UCSD-AML1 (cell line): ENCODE results near the gene HSD17B4.
A peak's percentile ranks its signal among the peaks of the same experiment; 100 is the strongest.
"Not testable (repeated sequence)": the region's sequence is repeated elsewhere in the genome, so short reads cannot be mapped to it uniquely, and the experiment has no call there.

Experiments used
- DNase-seq: peaks from one replicate; lab custom pipeline; 2025; ENCODE audit not compliant: unreplicated experiment; lab: John Stamatoyannopoulos, UW

HSD17B4 gene

DNA sequence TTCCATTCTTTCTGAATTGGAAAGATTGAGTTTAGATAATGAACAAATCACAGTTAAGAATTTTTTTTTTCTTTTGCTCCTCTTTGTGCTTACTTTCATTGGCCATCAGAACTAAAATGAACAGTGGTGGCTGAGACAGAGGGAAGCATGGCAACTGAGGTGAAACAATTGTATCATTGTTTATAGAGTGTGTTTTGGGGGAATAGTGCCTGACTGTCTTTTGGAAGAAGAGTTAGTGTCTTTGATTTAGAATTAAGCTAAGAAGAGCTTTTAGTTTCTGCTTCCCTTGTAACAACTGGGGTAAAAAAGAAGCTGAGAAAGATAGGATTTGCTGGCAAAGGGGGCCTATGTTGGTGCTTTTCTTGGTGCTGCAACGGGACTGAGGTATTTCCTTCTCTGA, 24.0 kb downstream of the HSD17B4 start:
- no peak for DNase-seq

DNA sequence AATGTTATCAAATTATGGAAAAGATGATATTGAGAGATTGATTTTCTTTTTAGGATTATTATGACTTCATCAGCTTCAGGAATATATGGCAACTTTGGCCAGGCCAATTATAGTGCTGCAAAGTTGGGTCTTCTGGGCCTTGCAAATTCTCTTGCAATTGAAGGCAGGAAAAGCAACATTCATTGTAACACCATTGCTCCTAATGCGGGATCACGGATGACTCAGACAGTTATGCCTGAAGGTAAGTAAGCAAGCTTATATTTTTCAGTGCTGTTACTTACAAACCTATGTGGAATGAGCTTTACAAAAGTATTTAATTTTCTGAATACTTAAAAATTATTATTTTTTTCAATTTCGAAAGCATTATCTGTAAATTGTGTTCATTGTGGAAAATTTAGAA, 26.5 kb downstream of the HSD17B4 start:
- no peak for DNase-seq

DNA sequence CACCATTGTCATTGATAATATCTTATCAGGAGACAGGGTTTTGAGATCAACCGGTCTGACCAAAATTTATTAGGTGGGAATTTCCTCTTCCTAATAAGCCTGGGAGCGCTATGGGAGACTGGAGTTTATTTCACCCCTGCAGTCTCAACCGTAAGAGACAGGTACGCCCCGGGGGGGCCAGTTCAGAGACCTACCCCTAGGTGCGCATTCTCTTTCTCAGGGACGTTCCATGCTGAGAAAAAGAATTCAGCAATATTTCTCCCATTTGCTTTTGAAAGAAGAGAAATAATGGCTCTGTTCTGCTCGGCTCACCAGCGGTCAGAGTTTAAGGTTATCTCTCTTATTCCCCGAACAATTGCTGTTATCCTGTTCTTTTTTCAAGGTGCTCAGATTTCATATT, 28.3 kb downstream of the HSD17B4 start:
- DNase-seq, result not testable (repeated sequence)

DNA sequence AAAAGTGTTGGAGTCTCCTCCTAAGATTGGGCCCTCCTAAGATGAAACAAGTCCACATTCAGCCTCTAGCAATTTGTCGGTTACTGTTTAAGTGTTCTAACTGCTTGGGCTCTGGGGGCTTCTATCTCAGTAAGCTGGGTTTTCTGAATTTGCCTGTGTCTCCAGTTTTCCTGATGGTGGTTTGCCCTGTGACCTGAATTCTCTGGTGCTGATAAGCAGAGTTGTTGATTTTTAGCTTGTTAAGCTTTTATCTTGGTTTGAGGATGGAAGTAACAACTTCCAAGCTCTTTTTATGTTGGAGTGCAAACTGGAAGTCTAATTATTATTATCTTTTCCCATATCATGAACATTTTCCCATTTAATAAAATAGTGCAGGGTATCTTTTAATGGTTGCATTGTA, 30.9 kb downstream of the HSD17B4 start:
- DNase-seq, result no peak

DNA sequence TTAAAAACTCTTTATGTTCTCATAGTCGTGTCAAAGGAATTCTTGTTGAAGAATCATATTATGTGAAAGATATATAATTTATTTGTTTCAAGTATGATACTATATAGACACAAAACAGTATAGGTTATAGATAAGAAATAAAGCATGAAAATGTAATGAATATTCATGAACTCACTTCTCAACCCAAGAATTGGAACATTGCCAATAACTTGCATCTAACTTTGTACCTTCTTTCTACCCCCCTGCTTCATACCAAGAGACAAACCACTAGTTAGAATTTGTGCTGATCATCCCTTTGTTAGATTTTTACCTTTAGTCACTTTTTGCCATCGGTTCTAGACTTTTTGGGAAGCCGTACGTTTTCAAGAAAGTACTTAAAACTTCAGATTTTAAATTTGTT, 32.6 kb downstream of the HSD17B4 start:
- DNase-seq, result no peak

DNA sequence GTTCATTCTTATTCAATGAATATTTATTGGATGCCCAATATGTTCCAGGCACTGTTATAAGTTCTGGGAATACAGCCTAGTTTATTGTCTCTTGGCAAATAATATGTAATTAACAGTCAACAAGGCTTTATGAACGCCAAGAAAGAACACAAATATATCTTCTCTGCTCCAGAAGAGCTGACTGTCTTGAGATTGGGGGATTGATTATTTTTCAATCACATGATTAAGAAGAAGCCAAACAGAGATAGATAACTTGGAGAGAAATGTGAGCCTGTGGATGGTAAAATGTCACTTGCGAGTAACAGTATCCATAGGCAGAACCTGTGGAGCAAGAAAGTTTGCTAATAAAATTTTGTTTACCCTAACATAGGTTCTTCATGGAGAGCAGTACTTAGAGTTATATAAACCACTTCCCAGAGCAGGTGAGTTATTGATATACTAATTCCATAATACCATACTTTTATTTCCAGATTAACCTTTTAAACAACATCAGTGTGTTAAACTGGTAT, 49.4 kb downstream of the HSD17B4 start:
- DNase-seq, result no peak

DNA sequence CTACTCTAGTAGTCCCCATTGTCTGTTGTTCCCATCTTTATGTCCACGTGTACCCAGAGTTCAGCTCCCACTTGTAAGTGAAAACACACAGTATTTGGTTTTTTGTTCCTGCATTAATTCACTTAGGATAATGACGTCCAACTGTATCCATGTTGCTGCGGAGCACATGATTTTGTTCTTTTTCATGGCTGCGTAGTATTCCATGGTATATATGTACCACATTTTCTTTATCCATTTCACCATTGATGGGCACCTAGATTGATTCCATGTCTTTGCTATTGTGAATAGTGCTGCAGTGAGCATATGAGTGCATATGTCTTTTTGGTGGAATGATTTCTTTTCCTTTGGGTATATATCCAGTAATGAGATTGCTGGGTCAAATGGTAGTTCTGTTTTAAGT, 51.6 kb downstream of the HSD17B4 start:
- DNase-seq, result not testable (repeated sequence)

DNA sequence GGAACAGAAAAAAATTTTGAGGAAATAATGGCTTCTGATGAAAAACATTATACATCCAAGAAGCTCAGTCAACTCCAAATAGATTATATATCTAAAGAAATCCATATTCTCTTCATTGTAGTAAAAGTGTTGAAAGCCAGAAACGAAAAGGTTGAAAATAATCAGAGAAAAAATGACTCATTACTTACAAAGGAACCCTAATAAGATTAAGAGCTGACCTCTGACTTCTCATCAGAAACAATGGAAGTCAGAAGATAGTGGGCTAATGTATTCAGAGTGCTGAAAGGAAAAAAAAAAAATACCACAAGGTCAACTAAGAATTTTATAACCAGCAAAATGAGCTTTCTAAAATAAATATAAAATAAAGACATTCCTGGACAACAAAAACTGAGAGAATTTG, 60.0 kb downstream of the HSD17B4 start:
- no peak for DNase-seq

DNA sequence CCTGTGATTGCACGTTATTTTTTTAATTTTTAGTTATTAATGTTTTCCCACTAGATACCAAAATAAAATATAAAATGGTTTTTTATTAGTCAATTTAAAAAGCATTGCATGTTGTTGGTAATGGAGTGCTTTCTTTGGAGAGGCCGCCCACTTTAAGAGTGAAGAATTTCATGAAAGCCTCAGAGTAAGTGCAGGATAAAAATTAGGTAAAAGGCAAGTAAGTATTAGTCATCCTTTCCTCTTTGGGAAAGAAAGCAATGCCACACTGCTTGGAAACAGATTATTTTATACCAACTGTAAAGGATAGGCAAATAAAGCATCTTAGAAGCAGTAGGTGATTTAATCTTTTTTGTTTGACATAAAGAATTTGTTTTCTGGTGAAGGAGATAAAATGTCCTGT, 62.9 kb downstream of the HSD17B4 start:
- no peak for DNase-seq

DNA sequence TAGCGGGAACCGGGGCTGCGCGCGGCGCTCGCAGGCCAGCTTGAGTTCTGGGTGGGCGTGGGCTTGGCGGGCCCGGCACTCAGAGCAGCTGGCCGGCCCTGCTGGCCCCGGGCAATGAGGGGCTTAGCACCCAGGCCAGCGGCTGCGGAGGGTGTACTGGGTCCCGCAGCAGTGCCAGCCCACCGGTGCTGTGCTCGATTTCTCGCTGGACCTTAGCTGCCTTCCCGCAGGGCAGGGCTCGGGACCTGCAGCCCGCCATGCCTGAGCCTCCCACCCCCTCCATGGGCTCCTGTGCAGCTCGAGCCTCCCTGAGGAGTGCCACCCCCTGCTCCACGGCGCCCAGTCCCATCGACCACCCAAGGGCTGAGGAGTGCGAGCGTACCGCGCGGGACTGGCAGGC, 64.8 kb downstream of the HSD17B4 start:
- DNase-seq, result not testable (repeated sequence)

DNA sequence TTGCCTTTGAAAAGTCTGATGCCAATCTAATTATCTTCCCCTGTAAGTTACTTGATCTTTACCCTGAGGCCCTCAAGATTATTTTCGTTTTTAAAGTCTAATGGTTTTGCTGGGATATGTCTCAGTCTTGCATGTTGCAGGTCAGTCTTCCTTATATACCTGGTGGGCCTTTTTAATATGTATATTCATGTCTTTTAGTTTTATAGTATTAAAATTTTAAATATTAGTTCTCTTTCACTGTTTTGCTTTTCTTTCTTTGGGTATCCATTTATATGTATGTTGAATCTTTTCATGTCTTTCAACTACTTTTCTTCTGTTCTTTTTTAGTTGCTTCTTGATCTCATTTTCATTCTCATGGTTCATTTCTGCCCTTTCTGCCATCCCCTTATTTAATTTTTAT, 68.9 kb downstream of the HSD17B4 start:
- DNase-seq, result no peak

DNA sequence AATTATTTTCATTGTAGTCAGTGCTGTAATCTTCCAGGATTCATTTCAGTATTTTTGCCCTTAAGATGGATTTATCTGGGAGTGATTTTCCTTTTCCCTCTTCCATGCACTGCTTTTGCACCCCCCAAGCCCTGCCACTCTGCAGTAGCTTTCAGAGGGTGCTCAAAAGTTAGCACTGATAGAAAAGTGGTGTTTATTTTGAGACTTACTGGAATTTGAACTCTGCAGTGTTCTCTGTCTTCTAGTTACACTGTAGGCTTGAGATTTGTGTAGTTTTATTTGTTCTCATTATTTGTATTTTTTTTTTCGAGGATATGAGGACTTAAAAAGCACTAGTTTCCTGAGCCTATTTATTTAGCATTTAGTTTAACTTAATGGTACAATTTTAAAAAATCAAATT, 70.5 kb downstream of the HSD17B4 start:
- no peak for DNase-seq

DNA sequence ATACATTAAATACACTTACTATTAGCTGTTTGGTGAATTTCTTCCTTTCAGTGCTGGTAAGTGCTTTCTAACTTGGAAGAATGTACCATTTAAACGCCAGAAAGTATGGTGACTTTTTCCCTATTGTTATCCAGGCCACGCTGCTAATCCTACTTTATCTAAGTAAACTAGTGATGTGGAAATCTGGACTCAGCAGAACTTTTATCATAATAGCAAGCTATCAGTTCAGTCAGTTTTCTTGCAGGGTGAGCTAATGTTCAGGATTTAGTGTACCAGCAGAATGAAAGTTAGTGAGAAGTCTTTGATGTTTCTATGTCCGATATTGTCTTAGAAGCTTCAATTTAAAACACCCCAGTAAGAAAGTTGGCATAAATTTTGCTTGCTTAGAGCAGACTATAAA, 72.2 kb downstream of the HSD17B4 start:
- DNase-seq, result no peak

DNA sequence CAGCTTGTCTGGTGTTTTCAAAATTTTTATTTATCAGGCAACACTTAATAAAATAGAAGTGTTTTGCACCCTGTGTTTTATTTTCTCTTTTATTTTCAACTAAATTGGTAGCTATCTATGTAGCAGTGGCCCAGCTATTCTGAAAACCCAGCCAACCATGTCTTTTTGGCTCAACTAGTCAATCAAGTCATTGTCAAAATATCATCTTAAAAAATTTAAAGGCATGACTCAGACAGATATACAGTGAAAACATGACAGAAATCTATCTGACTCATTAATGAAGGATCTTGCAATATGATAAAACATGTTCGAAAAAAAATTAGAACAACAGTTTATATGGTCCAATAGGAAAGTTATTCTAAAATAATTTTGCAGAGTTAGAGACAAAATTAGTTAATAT, 75.1 kb downstream of the HSD17B4 start:
- no peak for DNase-seq

DNA sequence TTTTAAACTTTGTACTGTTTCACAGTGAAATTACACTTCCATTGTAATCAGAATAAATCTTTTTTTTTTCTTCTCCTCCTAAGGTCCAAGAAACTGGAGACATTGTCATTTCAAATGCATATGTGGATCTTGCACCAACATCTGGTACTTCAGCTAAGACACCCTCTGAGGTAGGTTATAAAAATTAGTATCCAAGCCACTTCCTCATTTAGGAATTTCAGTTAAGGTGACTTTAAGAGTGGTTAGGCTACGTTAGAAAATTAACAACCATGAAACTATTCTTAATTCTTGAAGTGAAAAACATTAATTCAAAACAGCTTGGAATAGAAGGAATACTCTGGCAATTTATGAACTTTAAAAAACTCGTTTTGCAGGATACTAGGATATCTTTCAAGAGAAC, 77.5 kb downstream of the HSD17B4 start:
- DNase-seq, result no peak

DNA sequence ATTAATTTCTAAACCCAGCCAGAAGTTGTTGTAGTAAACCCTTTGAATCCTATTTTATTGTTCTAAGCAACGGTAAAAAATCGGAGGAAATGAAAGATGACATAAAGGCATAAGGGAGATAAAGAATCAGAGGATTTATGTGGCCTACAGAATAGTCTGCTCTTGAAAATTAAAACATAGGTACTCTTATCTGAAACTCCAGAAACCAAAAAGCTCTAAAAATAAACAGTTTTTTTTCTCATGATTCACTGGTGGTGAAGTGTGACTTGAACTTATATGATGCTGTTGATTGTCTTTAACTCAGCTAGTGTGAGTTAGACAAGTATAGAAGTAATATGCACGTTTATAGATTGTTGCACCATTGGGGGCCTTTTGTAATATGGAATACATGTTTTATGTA, 80.3 kb downstream of the HSD17B4 start:
- DNase-seq, result no peak

DNA sequence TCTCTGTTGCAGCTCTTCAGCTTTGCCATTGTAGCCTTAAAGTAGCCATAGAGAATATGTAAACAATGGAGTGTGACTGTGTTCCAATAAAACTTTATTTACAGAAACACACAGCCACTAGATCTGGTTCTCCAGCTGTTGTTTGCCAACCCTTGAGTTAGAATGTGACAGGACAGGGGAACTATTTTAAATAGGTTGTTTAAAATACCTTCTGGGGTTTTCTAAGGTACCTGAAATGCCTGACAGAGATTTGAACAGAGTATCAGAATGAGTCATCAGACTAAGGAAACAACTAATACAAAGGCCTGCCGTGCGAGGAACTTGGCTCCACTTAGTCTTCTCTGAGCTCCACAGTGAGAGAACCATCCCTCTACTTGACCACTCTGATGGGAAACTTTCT, 85.4 kb downstream of the HSD17B4 start:
- no peak for DNase-seq

DNA sequence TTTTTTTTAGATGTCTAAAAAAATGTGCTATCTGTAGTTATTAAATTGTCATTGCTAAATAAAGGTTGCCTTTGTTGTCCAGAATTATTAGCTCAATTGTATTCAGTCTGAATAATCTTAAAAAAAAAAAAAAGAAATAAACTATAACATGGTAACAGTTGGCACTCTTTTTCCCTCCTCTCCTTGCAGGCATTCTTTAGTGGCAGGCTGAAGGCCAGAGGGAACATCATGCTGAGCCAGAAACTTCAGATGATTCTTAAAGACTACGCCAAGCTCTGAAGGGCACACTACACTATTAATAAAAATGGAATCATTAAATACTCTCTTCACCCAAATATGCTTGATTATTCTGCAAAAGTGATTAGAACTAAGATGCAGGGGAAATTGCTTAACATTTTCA, 89.4 kb downstream of the HSD17B4 start:
- DNase-seq, result no peak

DNA sequence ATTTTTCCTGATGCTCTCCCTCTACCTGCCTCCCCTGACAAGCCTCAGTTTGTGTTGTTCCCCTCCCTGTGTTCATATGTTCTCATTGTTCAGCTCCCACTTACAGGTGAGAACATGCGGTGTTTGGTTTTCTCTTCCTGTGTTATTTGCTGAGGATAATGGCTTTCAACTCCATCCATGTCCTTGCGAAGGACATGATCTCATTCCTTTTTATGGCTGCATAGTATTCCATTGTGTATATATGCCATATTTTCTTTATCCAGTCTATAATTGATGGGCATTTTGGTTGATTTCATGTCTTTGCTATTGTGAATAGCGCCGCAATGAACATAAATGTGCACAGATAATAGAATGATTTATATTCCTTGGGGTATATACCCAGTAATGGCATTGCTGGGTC, 99.5 kb downstream of the HSD17B4 start:
- no peak for DNase-seq

DNA sequence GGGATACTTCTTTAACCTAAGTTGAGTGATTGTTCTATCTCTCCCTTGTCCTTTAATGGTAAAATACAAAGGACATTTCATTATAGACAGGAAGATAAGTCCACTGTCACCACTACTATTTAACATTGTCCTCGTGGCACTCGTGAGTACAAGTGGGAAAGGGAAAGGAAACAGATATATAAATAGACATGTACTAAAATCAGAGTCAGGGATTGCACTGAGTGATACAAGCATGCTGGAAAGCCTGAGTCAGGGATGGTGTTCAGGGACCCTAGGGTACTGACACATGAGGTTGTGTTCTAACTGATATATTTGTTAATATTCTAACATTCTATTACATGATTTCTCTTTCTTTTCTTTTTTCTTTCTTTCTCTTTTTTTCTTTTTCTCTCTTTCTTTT, 102.3 kb downstream of the HSD17B4 start:
- DNase-seq, result no peak

DNA sequence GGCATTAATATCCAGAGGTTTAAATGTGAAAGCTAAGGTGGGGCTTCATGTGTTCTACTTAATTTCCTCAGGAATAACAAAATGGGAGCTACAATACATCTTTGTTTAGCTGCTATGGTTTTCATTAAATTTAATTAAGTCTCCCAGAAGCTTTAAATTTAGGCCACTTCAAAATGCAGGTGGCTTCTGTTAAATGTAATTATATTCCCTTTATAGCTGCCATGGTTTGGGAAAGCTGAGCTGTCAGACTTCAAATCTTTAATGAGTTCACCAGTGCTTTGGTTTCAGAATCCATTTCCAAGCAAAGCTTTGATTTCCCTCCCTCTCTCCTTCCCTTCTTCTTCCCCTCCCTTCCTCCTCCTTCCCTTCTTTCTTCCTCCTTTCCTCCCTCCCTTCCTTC, 118.6 kb downstream of the HSD17B4 start:
- no peak for DNase-seq

DNA sequence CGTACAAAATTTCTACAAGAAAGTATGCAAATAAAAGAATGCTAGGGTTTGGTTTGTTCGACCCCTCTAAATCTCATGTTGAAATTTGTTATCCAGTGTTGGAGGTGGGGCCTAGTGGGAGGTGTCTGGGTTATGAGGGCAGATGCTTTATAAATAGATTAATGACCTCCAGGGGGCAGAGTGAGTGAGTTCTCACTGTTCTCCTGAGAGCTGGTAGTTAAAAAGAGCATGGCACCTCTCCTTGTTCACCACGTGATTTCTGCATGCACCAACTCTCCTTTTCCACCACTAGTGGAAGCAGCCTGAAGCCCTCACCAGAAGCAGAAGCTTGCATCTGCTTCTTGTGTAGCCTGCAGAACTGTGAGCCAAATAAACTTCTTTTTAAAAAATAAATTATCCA, 126.6 kb downstream of the HSD17B4 start:
- peak; percentile 11 for DNase-seq

DNA sequence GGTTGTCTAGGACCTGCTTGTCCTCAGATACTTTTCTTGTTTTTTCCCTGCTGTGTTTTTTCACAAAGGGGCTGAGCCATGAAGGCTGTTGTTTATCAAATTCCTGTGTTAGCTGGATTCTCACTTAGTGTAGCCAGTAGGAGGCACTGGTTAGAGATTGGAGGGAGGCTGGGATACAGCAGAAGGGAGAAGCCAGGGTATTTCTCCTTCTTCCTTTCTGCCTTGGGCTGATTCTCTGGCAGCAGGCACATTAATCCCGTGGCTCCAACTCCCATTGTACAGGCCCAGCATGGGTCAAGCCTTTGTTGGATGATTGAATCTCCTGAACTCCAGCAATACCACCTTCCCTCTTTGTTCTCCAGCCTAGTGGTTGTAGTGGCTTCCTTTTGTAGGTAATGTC, 130.7 kb downstream of the HSD17B4 start:
- DNase-seq, result no peak

DNA sequence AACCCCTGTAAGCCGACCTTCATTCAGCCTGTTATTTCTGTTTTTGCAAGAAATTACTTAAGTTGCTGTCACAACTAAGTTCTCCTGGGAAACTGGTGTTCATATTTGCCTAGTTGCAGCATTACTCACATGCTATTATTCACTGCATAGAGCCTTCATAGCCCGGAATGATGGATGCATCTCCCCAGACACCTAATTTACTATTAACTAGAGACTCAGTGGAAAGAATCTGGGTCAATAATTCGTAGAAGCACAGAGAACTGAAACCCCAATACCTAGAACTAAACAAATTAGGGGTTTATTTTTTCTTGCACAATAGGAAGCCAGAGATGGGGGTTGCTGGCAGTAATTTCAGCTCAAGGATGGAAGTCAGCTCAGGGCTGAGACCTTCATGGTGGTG, 131.4 kb downstream of the HSD17B4 start:
- DNase-seq, result no peak
